ENCODE measurements around the gene ZNF423.

GRCh38 chr16:49659356-49659755 lies 196.6 kb downstream of the ZNF423 start:
- TF ChIP-seq CTCF (IDR thresholded peaks at IDR 0.05; ENCODE audit: borderline replicate concordance, extremely low read depth, low read length, poor library complexity, severe bottlenecking) = no peak
- TF ChIP-seq EZH2 (IDR thresholded peaks at IDR 0.05; ENCODE audit: borderline replicate concordance, low read depth, low read length, severe bottlenecking) = no peak
